HFFc6 (cell line): ENCODE results near the gene RPH3AL. TPM values are rescaled to one million over a fixed set of nuclear protein-coding genes. Genes with fewer than 3 reads are reported as not detected.

Experiments used
- DNase-seq: peaks from one replicate; pipeline ENCODE4 v3.0.0-alpha.2; 2018
- H3K27ac Mint-ChIP-seq: 2 replicates; pipeline ENCODE4 v1.8.0; 2020; ENCODE audit warnings: mild to moderate bottlenecking, mixed read lengths
- H3K27me3 Mint-ChIP-seq: 2 replicates; pipeline ENCODE4 v1.8.0; 2021; ENCODE audit warnings: mild to moderate bottlenecking, moderate library complexity, mixed read lengths; ENCODE audit not compliant: insufficient read depth
- H3K36me3 Mint-ChIP-seq: 2 replicates; pipeline ENCODE4 v1.8.0; 2021; ENCODE audit warnings: low read depth, mixed read lengths
- H3K4me1 Mint-ChIP-seq: 2 replicates; pipeline ENCODE4 v1.8.0; 2020; ENCODE audit warnings: low read depth, mixed read lengths
- H3K4me3 Mint-ChIP-seq: 2 replicates; pipeline ENCODE4 v1.8.0; 2020; ENCODE audit warnings: mild to moderate bottlenecking, moderate library complexity, mixed read lengths
- H3K9me3 Mint-ChIP-seq: 2 replicates; pipeline ENCODE4 v1.8.0; 2020; ENCODE audit warnings: mild to moderate bottlenecking, mixed read lengths
- total RNA-seq, 6 experiments: library from RNA; stranded (reverse); fragmentation: NEBNext Ultra II Directional; extraction: Animal tissue kit (Norgen Biotek cat#: 25700); gene quantifications; 2 replicates in 1 of 6; 3 replicates in 5 of 6; pipeline ENCODE4 v1.2.3, GENCODE V29; 2021
- TF ChIP-seq, protein P1 (sequence below): fragments of 200-600 bp; sonication (generic); IDR thresholded peaks from 2 replicates; pipeline ENCODE4 v1.5.0; 2021; ENCODE audit warnings: antibody characterized with exemption, mild to moderate bottlenecking

RPH3AL gene
- total RNA-seq, 6 experiments from 2014 or later, result 1.4 to 2.4 (median 2.0) TPM

DNA sequence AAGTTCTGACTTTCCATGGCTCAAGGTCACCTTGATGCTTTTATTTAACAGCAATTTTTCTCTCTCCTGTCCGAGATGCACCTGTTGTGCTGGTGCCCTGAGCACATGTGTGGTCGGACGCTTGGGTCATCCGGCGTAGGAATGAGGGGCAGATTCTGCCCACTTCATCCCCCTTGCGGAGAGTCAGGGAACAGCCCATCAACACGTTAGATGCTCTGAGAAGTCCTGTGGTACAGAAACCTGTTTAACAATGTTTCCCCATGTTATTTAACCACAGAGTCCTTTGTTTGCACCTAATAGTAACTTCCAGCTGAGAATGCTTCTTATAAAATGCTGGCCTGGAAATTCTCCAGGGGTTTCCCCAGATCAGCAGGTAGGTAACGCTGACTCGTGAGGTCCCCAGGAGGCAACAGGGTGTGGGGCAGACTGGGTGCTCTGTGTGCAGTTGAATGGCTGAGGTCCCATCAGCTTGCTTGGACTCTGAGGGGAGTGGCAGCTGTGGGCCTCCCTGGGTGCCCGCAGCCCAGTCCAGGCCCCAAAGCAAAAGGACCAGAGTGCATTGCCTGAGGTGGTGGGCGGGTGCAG, 189.0 kb downstream of the RPH3AL start:
- Mint-ChIP-seq H3K4me1 (no peaks in the 10 kb centered on the region), H3K27me3 (peaks cover 37% of the 10 kb centered on the region), H3K4me3 (no peak overlapping the region), H3K36me3 (no peaks in the 10 kb centered on the region), H3K9me3 (no peaks in the 10 kb centered on the region), H3K27ac (no peak overlapping the region)
- no peak for DNase-seq
- TF ChIP-seq, protein P1, sequence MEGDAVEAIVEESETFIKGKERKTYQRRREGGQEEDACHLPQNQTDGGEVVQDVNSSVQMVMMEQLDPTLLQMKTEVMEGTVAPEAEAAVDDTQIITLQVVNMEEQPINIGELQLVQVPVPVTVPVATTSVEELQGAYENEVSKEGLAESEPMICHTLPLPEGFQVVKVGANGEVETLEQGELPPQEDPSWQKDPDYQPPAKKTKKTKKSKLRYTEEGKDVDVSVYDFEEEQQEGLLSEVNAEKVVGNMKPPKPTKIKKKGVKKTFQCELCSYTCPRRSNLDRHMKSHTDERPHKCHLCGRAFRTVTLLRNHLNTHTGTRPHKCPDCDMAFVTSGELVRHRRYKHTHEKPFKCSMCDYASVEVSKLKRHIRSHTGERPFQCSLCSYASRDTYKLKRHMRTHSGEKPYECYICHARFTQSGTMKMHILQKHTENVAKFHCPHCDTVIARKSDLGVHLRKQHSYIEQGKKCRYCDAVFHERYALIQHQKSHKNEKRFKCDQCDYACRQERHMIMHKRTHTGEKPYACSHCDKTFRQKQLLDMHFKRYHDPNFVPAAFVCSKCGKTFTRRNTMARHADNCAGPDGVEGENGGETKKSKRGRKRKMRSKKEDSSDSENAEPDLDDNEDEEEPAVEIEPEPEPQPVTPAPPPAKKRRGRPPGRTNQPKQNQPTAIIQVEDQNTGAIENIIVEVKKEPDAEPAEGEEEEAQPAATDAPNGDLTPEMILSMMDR, result peak; percentile 44; the same call in 1 of the 2 replicates

DNA sequence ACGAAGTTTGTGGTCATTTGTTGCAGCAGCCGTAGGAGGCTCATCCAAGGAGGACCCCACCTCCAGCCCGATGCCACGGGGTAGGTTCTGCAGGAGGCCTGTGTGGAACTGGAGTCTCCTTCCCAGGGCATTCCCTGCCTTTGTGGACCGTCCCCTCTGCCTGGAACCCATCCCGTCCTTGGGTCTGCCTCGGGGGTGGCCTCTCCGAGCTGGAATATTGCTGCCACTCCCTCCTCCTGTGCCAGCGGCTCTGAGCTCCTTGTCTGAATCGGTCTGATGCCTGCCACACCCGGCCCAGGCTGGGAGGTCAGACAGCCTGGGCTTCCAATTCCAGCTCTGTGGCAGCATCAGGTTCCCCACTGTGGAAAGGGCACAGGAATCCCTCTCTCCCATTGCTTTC, 189.9 kb downstream of the RPH3AL start:
- H3K27me3 Mint-ChIP-seq, result peaks cover 40% of the 10 kb centered on the region
- H3K9me3 Mint-ChIP-seq, result no peaks in the 10 kb centered on the region
- no peaks in the 10 kb centered on the region for H3K36me3 Mint-ChIP-seq
- H3K4me1 Mint-ChIP-seq, result no peaks in the 10 kb centered on the region
- TF ChIP-seq, protein P1, result no peak
- DNase-seq, result no peak
- no peak overlapping the region for H3K27ac Mint-ChIP-seq
- no peak overlapping the region for H3K4me3 Mint-ChIP-seq

Other genes with a start within 250 kb of the RPH3AL start
- not detected for gene SCGB1C2, start 215.2 kb downstream of the RPH3AL start, total RNA-seq
- gene DOC2B, start 171.2 kb downstream of the RPH3AL start, total RNA-seq, result not detected
- gene RFLNB, start 93.1 kb upstream of the RPH3AL start, total RNA-seq, result 10 to 100 TPM; 73.8 to 87.2 (median 79.5) TPM